Muscle of leg (tissue), 11 donors: Measurements from ENCODE around the gene KRT16. TPM values are rescaled to one million over a fixed set of nuclear protein-coding genes. Genes with fewer than 3 reads are reported as not detected.
"Not testable (repeated sequence)": the region's sequence is repeated elsewhere in the genome, so short reads cannot be mapped to it uniquely, and the experiment has no call there.

ENCODE experiments used
- DNase-seq: peaks from one replicate; pipeline ENCODE4 v3.0.0; 2013
- H3K27ac ChIP-seq: one replicate; pipeline ENCODE4 v1.5.1; 2013; ENCODE audit warnings: mild to moderate bottlenecking, low read length, control low read depth
- H3K27me3 ChIP-seq: one replicate; pipeline ENCODE4 v1.6.1; 2013; ENCODE audit warnings: low read length; ENCODE audit not compliant: control insufficient read depth, insufficient read depth
- H3K36me3 ChIP-seq: one replicate; pipeline ENCODE4 v1.6.1; 2013; ENCODE audit warnings: low read length; ENCODE audit not compliant: control insufficient read depth, insufficient read depth
- H3K4me1 ChIP-seq: one replicate; pipeline ENCODE4 v1.6.1; 2013; ENCODE audit warnings: low read length; ENCODE audit not compliant: control insufficient read depth, insufficient read depth
- H3K4me3 ChIP-seq: one replicate; pipeline ENCODE4 v1.5.1; 2013; ENCODE audit warnings: low read length, control low read depth
- H3K9me3 ChIP-seq: replicated peaks from 2 replicates; pipeline ENCODE4 v1.6.1; 2013; ENCODE audit warnings: low read depth, low read length; ENCODE audit not compliant: control insufficient read depth
- WGBS: methylation state at CpG from one replicate; pipeline ENCODE4 v1.1.5; 2013; ENCODE audit warnings: missing lambda C conversion rate; ENCODE audit not compliant: insufficient coverage; 5-methylcytosine and 5-hydroxymethylcytosine counted together
- polyA plus RNA-seq, 8 donors: library from polyadenylated mRNA; unstranded; fragments of 120-200 nt; gene quantifications; one replicate each; pipeline versions ENCODE4 v1.2.1 to v1.2.3, GENCODE V29; 2013; ENCODE audit warnings: inconsistent platforms in 1 of 8, low replicate concordance in 1 of 8; ENCODE audit not compliant: insufficient read length in 8 of 8, insufficient read depth in 1 of 8
- total RNA-seq: library from RNA; stranded (reverse); fragments of 120-200 nt; gene quantifications from one replicate; pipeline ENCODE4 v1.2.4, GENCODE V29; 2013

Gene KRT16
- total and polyA plus RNA-seq, 9 donors: 0.83 TPM; not detected in 8

DNA sequence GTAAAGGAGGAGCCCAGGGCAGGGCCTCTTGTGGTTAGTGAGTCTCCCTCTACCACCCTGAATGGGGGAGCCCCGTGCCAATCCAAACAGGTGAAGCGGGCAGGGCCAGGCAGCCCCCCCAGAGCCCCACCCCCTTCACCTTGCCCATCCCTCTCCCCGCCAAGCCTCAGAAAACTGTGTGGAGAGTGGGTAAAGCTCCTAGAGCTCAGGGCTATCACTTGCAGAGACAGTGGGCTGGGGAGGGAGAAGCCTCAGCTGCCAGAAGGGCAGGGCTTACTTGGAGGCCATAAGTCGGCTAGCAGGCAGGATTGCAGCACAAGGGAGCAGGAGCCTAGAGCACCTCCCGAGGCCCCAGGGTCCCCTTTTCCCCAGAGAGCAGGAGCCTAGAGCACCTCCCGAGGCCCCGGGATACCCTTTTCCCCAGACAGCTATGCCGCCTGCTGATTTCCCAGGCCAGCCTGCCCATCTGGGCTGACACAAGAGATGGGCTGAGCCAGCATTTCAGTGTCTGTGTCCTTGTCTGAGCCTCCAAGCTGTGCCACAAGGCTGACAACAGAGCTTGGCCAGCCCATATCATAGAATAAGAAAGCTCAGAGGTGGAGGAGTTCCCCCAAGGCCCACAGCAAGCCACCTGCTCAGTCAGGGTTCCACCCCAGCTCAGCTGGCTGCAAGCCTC is 19.1 kb downstream of the KRT16 start:
- no peak for DNase-seq
- 45% methylated on average over 2 of the region's 8 CpGs for WGBS
- no peaks in the 10 kb centered on the region for H3K9me3 ChIP-seq
- H3K36me3 ChIP-seq: no peaks in the 10 kb centered on the region
- H3K27me3 ChIP-seq: peaks cover 11% of the 10 kb centered on the region
- peaks cover 6% of the 10 kb centered on the region for H3K4me1 ChIP-seq
- H3K27ac ChIP-seq: no peak overlapping the region
- no peak overlapping the region for H3K4me3 ChIP-seq

DNA sequence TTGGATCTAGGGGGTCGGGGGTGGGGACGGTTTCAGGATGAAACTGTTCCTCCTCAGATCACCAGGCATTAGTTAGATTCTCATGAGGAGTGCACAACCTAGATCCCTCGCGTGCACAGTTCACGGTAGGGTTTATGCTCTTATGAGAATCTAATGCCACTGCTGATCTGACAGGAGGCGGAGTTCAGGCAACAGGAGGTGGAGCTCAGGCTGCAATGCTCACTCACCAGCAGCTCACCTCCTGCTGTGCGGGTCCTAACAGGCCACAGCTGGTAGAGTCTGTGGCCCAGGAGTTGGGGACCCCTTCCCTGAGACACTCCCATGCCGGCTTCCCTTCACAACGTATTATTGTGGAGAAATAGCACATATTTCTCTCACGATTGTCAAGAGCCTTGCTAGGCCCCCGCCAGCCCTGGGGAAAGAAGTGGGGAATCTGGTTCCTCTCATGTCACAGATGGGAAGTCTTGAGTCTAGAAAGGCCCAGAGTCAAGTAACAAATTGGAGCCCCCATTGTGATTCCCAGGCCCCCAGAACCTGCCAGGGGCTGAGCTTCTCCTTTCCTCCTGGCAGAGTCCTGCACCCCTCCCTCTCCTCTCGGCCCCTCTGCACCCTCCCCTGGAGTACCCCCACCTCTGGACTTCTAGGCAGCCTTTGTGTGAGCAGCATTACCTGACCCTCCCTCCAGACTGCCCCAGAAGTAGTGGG is 19.8 kb downstream of the KRT16 start:
- no peak overlapping the region for H3K4me3 ChIP-seq
- no peaks in the 10 kb centered on the region for H3K9me3 ChIP-seq
- H3K36me3 ChIP-seq: no peaks in the 10 kb centered on the region
- DNase-seq: no peak
- no peak overlapping the region for H3K27ac ChIP-seq
- peaks cover 6% of the 10 kb centered on the region for H3K4me1 ChIP-seq
- WGBS: 75% methylated on average over 7 of the region's 12 CpGs
- peaks cover 11% of the 10 kb centered on the region for H3K27me3 ChIP-seq

DNA sequence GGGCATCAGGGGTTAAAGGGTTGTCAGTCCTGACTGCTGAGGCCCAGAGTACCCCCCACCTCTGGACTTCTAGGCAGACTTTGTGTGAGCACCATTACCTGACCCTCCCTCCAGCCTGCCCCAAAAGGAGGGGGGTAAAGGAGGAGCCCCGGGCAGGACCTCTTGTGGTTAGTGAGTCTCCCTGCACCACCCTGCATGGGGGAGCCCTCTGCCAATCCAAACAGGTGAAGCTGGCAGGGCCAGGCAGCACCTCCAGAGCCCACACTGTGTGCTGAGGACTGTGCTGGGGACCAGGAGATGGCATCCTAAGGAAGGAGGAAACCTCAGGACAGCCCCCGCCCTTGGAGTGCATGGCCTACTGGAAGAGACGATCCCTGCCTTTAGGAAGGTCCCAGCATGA is 23.3 kb downstream of the KRT16 start:
- H3K4me3 ChIP-seq: no peak overlapping the region
- H3K4me1 ChIP-seq: peaks cover 6% of the 10 kb centered on the region
- H3K27me3 ChIP-seq: peaks cover 4% of the 10 kb centered on the region
- H3K27ac ChIP-seq: no peak overlapping the region
- 60% methylated on average over 1 of the region's 3 CpGs for WGBS
- H3K36me3 ChIP-seq: no peaks in the 10 kb centered on the region
- H3K9me3 ChIP-seq: no peaks in the 10 kb centered on the region
- no peak for DNase-seq

DNA sequence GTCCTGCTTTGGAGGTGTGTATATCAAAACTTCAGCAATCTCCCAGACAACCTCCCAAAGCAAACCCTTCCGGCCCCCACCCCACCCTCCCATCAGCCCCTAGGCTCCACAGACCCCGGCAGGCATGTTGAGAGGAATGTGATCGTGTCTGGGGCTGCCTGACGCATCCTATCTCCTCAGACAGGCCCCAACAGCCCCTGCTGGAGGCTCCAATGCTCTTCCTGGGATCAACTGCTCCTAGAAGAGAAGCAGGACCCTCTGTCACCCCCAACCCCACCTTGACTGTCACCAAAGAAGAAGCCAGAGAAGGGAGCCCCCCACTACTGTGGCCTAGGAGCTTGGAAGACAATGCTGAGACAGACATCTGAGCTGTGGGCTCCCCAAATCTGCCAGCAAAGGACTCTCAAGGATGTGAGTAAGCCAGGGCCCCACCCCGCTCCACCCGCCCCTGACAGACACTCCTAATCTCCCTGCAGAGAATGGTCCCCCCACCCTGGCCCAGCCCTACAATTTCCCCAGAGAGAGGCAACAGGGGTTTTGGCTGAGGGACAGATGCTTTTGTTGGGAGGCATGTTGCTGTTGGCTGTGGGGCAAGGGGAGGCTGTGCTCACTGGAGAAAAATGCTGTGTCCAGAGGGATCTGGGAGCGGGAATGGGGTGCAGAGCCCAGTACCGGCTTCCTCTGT is 24.3 kb downstream of the KRT16 start:
- WGBS: no CpG with 5 or more reads among the region's 8 CpGs
- DNase-seq: no peak
- no peak overlapping the region for H3K27ac ChIP-seq
- H3K4me3 ChIP-seq: no peak overlapping the region
- H3K27me3 ChIP-seq: no peaks in the 10 kb centered on the region
- no peaks in the 10 kb centered on the region for H3K36me3 ChIP-seq
- no peaks in the 10 kb centered on the region for H3K9me3 ChIP-seq
- peaks cover under 1% of the 10 kb centered on the region for H3K4me1 ChIP-seq

DNA sequence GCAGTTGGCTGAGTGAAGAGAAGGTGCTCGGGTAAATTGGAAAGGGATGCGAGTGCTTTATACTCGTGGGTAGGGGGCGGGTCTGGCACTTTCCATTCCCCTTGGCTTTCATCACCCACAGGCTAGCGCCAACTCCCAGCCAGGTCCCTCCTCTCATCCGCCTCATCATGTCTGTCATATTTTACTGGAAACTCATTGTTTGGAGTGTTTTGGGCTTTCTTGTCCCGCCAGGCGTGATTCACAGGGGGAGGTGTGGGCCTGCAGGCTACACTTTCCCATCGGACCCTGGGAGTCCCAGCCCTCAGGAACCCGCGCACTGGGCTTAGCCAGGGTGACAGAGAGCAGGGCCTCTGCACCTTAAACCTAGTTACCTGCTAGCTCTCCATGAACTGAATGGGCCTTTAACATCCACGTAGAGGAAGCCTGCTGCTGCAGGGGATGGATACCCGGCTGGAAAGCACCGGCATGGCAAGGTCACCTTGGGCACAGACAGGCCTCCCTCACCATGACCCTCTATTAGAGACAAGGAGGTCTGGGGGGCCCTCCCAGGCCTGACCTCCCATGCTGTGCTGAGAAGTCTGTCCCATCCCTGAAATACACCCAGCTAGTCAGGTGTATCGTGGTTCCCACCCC is 25.6 kb downstream of the KRT16 start, which contains the start of gene KRT14:
TSS of gene KRT14 (minus strand) at position 33 of the 633 bp plus-strand sequence. CDS start 61 bp downstream, outside the sequence.
- no peaks in the 10 kb centered on the region for H3K27me3 ChIP-seq
- no peak for DNase-seq
- 71% methylated on average over 6 of the region's 15 CpGs for WGBS
- no peak within 1 kb of the TSS for H3K27ac ChIP-seq
- H3K9me3 ChIP-seq: no peaks in the 10 kb centered on the region
- H3K4me3 ChIP-seq: no peak within 1 kb of the TSS
- H3K36me3 ChIP-seq: no peaks in the 10 kb centered on the region
- no peaks in the 10 kb centered on the region for H3K4me1 ChIP-seq

DNA sequence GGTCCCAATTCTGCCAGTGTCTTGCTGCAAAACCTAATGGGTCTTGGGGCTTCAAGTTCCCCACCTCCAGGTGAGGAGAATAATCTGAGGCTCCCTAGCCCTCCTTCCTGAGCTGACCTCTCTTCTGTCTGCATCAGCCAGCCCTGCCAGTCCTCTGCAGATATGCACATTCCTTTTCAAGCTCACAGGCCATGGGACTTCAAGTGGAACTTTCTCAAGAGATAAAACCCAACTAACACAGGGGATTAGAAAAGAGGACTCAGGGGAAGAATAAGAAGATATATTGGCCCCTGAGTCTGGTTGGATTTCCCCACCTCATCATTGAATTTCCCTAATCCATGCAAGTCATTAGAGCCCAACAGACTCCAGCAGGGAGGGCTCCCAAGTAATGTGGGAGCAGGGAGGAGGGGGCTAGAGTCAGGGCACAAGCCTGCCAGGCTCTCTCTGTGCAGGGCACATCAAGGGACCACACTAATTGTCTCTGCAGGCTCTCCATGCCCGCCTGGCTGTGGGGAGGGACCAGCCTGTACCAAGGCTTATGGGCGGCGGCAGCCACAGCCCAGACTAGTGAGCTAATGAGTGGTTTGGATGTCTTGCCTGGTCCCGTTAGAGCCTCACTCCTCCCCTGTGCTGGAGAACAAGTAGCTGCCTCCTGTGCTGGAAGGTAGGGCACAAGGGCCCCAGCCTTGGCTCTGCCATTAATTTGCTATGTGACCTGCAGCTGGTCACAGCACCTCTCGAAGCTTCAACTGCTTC is 27.1 kb downstream of the KRT16 start:
- no peaks in the 10 kb centered on the region for H3K4me1 ChIP-seq
- peaks cover 4% of the 10 kb centered on the region for H3K27me3 ChIP-seq
- H3K27ac ChIP-seq: no peak overlapping the region
- no peaks in the 10 kb centered on the region for H3K9me3 ChIP-seq
- 61% methylated on average over 3 of the region's 5 CpGs for WGBS
- H3K36me3 ChIP-seq: no peaks in the 10 kb centered on the region
- DNase-seq: no peak
- H3K4me3 ChIP-seq: no peak overlapping the region

DNA sequence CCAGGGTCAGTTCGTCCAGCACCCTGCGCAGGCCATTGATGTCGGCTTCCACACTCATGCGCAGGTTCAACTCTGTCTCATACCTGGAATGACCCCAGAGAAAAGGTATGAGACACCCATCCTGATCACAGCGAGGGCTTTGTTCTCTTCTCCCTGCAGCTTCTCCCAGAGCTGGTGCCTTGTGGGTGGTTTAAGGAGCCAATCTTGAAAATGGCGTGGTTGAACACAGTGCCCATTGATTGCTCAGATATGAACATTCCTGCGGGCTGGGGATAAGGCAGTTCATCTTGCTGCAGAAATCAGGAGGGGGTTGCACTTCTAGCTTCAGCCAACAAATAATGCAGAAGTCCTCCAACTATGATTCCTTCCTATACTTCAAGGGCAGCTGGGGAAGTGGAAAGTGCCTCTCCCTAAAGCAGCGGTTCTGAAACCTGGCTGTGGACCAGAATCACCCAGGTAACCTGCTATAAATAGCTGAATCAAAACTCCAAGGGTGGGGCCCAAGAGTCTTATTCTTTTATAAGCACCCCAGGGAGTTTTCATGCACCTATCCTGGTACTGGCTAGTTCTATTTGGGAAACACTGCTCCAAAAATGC is 28.1 kb downstream of the KRT16 start:
- H3K4me3 ChIP-seq, H3K27ac ChIP-seq, H3K36me3 ChIP-seq, H3K27me3 ChIP-seq, H3K4me1 ChIP-seq, DNase-seq, H3K9me3 ChIP-seq: not testable (repeated sequence)
- WGBS: no CpG with 5 or more reads among the region's 8 CpGs

DNA sequence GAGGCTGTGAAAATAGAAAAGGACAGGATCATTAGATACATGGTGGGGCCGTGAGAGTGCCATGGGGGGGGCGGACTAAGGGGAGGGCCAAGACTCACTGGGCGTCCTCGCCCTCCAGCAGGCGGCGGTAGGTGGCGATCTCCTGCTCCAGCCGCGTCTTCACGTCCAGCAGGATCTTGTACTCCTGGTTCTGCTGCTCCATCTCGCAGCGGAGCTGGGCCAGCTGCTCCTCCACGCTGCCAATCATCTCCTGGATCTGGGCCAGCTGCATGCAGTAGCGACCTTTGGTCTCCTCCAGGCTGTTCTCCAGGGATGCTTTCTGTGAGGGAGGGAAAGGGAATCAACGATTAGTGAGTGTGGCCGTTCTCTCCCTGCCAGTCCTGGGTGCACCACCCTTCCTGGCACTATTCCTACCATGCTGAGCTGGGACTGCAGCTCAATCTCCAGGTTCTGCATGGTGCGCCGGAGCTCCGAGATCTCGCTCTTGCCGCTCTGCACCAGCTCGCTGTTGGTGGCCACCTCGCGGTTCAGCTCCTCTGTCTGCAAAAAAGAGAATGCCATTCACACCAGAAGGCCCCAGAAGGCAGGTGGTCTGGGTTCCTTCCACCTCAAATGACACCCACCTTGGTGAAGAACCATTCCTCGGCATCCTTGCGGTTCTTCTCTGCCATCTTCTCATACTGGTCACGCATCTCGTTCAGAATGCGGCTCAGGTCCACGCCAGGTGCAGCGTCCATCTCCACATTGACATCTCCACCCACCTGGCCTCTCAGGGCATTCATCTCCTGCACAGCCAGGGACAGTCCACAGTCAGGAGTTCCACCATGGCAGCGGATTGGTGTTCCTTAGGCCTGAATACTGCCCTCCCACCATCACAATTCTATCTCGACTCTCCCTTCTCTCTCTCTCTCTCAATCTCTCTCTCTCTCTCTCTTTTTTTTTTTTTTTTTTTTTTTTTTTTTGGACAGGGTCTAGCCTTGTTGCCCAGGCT is 29.1 kb downstream of the KRT16 start:
- no peak for DNase-seq
- no peak overlapping the region for H3K4me3 ChIP-seq
- WGBS: 90% methylated on average over 21 of the region's 33 CpGs
- peaks cover 7% of the 10 kb centered on the region for H3K27me3 ChIP-seq
- no peaks in the 10 kb centered on the region for H3K36me3 ChIP-seq
- H3K9me3 ChIP-seq: no peaks in the 10 kb centered on the region
- peaks cover 2% of the 10 kb centered on the region for H3K4me1 ChIP-seq
- H3K27ac ChIP-seq: no peak overlapping the region
